Activated naive CD8-positive, alpha-beta T cell treated with anti-CD3 and anti-CD28 coated beads, Interleukin-2, amount 10 ng/mL, durations not matched to agents 7 days and 5 days (primary cell): ENCODE data around the gene ADRM1. TPM values are rescaled to one million over a fixed set of nuclear protein-coding genes. Genes with fewer than 3 reads are reported as not detected.

ENCODE experiments used
- ATAC-seq: fragments of 150-1000 bp; cut with Tn5 transposase; one replicate; pipeline ENCODE4 v1.10.0; 2021; ENCODE audit warnings: low read depth, moderate library complexity
- POLR2A ChIA-PET: fragments of 350-600 bp; sonication (Branson Sonifier 250); formaldehyde crosslinking; loops from one replicate; lab custom pipeline; 2021; ENCODE audit warnings: antibody characterized with exemption; lab: Charles Lee
- DNase-seq: peaks from one replicate; pipeline ENCODE4 v3.0.0; 2021
- H3K27ac Mint-ChIP-seq: one replicate; pipeline ENCODE4 v1.8.0; 2022; ENCODE audit warnings: mild to moderate bottlenecking, mixed read lengths
- H3K27me3 Mint-ChIP-seq: one replicate; pipeline ENCODE4 v1.8.0; 2022; ENCODE audit warnings: mild to moderate bottlenecking, moderate library complexity, mixed read lengths
- H3K36me3 Mint-ChIP-seq: one replicate; pipeline ENCODE4 v1.8.0; 2021; ENCODE audit warnings: mild to moderate bottlenecking, mixed read lengths
- H3K4me1 Mint-ChIP-seq: one replicate; pipeline ENCODE4 v1.8.0; 2021; ENCODE audit warnings: mixed read lengths
- H3K4me3 Mint-ChIP-seq: one replicate; pipeline ENCODE4 v1.8.0; 2022; ENCODE audit warnings: mild to moderate bottlenecking, moderate library complexity, mixed read lengths
- H3K9me3 Mint-ChIP-seq: one replicate; pipeline ENCODE4 v1.8.0; 2021; ENCODE audit warnings: mixed read lengths
- total RNA-seq, 2 experiments: library from RNA; stranded (reverse); gene quantifications; one replicate each; pipeline ENCODE4 v1.2.3, GENCODE V29; 2021

Gene ADRM1
- total RNA-seq, 2 experiments from 2014 or later = 72.4 to 74.6 TPM

DNA sequence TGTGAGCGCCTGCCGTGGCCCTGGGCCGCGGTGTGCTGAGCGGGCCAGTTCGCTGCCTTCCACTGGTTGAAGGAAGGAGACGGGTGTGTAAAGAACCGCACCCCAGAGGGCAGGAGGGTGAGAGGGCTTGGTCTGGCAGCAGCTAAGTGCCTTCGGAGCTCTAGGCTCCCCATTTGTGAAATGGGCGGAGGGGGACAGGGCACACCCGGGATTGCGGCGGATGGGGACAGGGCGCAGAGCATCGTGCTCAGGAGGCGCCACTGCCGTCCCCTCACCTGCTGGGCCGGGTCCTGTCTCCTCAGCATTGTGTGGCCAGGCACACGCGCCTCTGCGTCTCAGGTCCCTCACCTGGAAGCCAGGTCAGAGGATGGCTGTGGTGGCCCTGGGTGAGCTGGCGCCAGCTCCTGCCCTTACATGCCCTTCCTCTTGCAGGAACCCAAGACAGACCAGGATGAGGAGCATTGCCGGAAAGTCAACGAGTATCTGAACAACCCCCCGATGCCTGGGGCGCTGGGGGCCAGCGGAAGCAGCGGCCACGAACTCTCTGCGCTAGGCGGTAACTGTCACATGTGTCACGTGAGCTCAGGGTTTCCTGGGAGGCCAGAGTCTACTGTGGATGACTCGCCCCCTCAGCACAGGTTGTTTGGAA, 3.1 kb downstream of the ADRM1 start:
- peaks cover 12% of the 10 kb centered on the region for H3K4me1 Mint-ChIP-seq
- POLR2A ChIA-PET = interaction anchor here (0.9 kb wide), 1 partner anchor 75 kb away, joined by 3 read pairs; no protein-coding TSS in a partner anchor
- DNase-seq (no peak), ATAC-seq (no peak)
- no peak overlapping the region for H3K4me3 Mint-ChIP-seq
- H3K27me3 Mint-ChIP-seq = no peaks in the 10 kb centered on the region
- no peak overlapping the region for H3K27ac Mint-ChIP-seq
- H3K9me3 Mint-ChIP-seq = no peaks in the 10 kb centered on the region
- peaks cover 11% of the 10 kb centered on the region for H3K36me3 Mint-ChIP-seq

DNA sequence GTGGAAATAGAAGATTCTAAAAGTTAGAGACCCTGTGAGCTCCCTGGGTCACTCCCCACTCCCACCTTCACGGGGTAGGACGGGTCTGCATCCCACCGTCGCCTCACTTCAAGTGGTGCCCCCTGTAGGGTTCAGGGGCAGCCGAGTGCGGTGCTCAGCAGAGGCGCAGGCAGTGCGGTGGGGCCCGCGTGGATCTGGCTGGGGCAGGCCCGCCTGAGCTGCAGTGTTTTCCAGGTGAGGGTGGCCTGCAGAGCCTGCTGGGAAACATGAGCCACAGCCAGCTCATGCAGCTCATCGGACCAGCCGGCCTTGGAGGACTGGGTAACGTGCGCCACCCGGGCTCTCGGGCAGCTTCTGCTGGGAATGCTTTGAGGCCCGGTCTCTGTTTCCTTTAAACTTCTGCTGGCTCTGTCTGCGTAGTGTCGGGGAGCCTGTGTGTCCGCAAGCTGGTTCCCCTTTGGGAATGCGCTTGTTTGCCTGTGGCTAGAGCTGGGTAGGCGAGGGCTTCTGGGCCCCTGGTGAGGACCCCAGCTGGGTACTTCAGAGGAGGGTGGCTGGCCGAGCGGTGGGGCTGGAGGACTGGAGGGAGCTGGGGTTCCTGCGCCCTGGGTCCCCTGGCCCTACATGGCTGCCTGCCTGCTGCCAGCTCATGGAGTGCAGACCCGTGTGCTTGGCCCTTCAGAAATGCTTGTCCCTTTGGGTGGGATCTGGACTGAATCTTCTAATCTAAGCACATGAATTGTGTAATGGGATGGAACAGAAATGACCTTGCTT, 3.8 kb downstream of the ADRM1 start:
- DNase-seq (no peak), ATAC-seq (no peak)
- Mint-ChIP-seq H3K9me3 (no peaks in the 10 kb centered on the region), H3K27ac (no peak overlapping the region), H3K4me3 (no peak overlapping the region), H3K4me1 (peaks cover 12% of the 10 kb centered on the region), H3K36me3 (peaks cover 11% of the 10 kb centered on the region), H3K27me3 (no peaks in the 10 kb centered on the region)
- POLR2A ChIA-PET = no interaction called here

DNA sequence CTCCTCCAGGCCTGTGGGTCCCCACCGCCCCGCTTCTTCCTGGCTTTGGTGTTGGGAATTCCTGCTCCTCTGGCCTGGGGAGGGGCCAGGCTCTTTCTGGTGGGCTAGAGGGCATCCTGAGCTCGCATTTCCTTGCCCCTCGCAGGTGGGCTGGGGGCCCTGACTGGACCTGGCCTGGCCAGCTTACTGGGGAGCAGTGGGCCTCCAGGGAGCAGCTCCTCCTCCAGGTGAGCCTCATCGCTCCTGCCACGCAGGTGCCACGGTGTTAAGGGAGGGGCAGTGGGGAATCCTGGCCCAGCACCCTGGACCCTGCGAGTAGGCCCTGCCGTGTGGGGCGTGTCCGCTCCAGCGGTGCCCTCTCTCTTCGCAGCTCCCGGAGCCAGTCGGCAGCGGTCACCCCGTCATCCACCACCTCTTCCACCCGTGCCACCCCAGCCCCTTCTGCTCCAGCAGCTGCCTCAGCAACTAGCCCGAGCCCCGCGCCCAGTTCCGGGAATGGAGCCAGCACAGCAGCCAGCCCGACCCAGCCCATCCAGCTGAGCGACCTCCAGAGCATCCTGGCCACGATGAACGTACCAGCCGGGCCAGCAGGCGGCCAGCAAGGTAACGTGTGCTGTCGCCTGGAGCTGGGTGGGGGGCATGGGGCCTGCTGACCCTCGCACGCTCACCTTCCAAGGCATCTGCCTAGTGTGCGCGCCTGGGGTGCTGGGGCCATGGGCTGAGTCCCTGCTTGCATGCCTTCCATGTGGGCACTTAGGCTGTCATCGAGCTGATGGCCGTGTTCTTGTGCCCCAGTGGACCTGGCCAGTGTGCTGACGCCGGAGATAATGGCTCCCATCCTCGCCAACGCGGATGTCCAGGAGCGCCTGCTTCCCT, 4.7 kb downstream of the ADRM1 start:
- Mint-ChIP-seq H3K4me3 (no peak overlapping the region), H3K4me1 (peaks cover 10% of the 10 kb centered on the region), H3K27ac (no peak overlapping the region), H3K27me3 (no peaks in the 10 kb centered on the region), H3K9me3 (no peaks in the 10 kb centered on the region), H3K36me3 (peaks cover 11% of the 10 kb centered on the region)
- no peak for ATAC-seq
- no peak for DNase-seq
- POLR2A ChIA-PET = no interaction called here

DNA sequence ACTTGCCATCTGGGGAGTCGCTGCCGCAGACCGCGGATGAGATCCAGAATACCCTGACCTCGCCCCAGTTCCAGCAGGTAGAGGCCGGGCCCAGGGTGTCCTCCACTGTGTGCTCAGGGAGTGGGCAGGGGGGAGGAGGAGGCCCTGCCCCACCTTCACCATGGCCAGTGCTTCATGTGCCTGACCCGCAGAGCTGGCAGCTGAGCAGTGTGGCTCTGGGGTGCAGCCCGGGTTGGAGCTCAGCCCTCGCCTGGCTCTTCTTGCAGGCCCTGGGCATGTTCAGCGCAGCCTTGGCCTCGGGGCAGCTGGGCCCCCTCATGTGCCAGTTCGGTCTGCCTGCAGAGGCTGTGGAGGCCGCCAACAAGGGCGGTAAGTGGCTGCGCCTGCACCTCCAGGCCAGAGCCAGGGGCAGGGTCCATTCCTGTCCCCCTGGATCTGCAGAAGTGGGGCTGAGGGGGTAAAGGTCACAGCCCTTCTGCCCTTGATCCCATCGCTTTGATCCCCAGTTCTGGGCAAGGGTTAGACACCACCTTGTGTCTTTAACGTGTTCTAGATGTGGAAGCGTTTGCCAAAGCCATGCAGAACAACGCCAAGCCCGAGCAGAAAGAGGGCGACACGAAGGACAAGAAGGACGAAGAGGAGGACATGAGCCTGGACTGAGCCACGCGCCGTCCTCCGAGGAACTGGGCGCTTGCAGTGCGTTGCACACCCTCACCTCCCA, 5.5 kb downstream of the ADRM1 start:
- Mint-ChIP-seq H3K4me1 (peaks cover 10% of the 10 kb centered on the region), H3K27ac (no peak overlapping the region), H3K27me3 (no peaks in the 10 kb centered on the region), H3K4me3 (no peak overlapping the region), H3K36me3 (peaks cover 11% of the 10 kb centered on the region), H3K9me3 (no peaks in the 10 kb centered on the region)
- POLR2A ChIA-PET = no interaction called here
- no peak for ATAC-seq
- no peak for DNase-seq

DNA sequence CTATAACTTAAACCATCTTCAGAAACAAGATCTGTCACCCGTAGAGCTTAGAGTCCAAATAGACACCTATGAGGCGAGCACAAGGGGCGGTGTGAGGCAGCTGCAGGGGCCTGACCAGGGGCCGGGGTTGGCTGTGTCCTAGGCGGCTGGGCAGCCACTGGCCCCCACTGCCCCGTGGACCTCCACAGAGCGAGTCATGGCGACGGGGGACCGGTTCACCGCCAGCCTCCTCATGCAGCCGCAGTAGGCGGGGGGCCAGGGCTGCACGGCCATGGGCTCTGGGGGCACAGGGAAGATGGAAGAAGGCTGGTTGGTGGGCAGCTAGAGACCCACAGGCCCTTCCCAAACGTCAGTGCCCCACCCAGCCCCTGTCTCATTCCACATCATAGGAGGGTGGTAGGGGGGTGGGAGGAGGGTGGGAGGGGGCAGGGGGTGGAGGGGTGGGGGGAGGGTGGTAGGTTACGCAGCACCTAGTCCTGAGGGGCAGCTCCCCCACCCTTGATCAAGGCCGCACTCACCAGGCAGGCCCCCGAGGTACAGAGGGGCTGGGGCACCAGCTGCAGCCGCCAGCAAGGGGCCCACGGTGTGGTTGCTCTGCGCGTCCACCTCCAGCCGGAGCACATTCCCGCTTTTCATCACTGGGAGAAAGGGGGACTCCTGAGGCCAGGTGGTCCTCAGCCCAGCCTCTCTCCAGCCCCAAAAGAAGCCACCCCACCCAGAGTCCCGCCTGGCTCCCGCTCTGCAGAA, 6.6 kb downstream of the ADRM1 start:
- peaks cover 4% of the 10 kb centered on the region for H3K4me1 Mint-ChIP-seq
- no peaks in the 10 kb centered on the region for H3K9me3 Mint-ChIP-seq
- H3K4me3 Mint-ChIP-seq = no peak overlapping the region
- DNase-seq (no peak), ATAC-seq (no peak)
- POLR2A ChIA-PET = no interaction called here
- peaks cover 3% of the 10 kb centered on the region for H3K36me3 Mint-ChIP-seq
- no peaks in the 10 kb centered on the region for H3K27me3 Mint-ChIP-seq
- H3K27ac Mint-ChIP-seq = no peak overlapping the region

DNA sequence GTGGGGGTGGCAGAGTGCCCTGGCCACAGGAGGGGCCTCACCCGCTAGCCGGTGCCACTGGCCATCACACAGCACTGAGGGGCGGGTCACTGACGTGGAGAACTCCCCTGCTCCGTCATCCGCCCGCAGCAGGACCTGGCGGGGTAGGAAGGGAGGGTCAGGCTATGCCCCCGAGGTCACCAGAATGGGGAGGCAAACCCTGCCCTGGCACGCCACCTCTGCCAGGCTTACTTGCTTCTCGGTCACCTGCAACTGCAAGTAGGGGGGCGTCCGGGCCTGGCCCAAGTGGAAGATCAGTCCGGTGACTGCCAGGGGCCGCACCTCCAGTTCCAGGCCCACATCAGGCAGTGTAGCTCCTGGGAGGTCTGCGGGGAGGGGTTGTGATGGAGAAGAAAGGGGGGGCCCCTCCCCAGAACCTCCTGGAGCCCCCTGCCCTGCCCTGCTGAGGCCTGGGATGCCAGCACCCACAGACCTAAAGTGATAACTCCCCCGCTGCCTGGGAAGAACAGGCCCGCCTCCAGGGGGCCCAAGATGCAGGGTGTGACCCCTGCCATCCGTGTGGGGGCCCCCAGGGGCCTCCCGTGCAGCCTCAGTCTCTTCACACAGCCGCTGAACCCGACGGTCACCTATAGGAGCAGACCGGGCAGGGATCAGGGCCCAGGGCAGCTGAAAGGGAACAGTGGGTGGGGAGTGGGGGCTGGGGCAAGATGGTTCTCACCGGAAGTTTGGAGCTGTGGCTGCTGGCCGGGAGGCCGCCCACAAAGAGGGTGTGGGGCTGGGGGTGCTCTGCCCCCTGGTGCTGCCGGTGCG, 7.4 kb downstream of the ADRM1 start:
- H3K27me3 Mint-ChIP-seq = no peaks in the 10 kb centered on the region
- no peak overlapping the region for H3K4me3 Mint-ChIP-seq
- POLR2A ChIA-PET = no interaction called here
- peaks cover 3% of the 10 kb centered on the region for H3K36me3 Mint-ChIP-seq
- no peaks in the 10 kb centered on the region for H3K4me1 Mint-ChIP-seq
- DNase-seq = no peak
- no peak overlapping the region for H3K27ac Mint-ChIP-seq
- no peaks in the 10 kb centered on the region for H3K9me3 Mint-ChIP-seq
- ATAC-seq = no peak

DNA sequence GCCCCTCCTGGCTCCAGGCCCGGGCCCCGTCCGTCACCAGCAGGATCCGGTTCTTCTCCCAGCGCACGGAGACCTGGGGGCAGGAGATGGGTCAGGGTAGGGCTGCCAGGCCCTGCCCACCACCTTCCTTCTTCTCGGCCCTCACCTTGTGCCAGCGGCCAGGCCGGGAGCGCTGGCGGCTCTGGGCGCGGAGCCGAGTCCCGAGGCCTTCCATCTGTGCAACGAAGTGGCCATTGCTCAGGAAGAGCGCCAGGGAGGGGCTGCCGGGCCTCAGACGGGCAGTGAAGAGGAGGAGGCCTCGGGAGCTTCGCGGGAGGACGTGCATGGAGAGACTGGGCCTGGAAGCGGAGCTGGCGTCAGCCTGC, 7.9 kb downstream of the ADRM1 start:
- no peaks in the 10 kb centered on the region for H3K27me3 Mint-ChIP-seq
- POLR2A ChIA-PET = no interaction called here
- no peak overlapping the region for H3K27ac Mint-ChIP-seq
- H3K9me3 Mint-ChIP-seq = no peaks in the 10 kb centered on the region
- H3K4me3 Mint-ChIP-seq = no peak overlapping the region
- DNase-seq = no peak
- ATAC-seq = no peak
- H3K36me3 Mint-ChIP-seq = no peaks in the 10 kb centered on the region
- H3K4me1 Mint-ChIP-seq = no peaks in the 10 kb centered on the region

DNA sequence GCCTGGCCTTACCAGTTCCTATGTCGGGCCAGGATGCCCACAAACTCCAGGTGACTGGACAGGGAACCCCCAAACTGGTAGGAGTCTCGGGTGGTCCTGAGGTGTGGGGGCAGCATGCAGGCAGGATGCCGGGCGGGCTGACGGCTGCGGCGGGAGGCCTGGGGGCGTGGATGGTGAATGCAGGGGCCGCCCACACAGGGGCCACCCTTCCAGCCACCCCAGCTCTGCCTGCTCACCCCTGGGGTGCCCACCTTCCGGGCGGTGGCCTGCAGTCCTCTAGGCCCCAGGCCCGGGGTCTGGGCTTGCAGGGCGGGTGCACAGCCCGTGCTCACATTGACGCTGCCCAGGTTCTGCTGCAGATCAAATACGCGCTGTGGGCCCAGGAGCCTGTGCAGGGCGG, 8.4 kb downstream of the ADRM1 start:
- ATAC-seq (no peak), DNase-seq (no peak)
- no peaks in the 10 kb centered on the region for H3K9me3 Mint-ChIP-seq
- H3K27ac Mint-ChIP-seq = no peak overlapping the region
- no peaks in the 10 kb centered on the region for H3K27me3 Mint-ChIP-seq
- no peaks in the 10 kb centered on the region for H3K36me3 Mint-ChIP-seq
- H3K4me1 Mint-ChIP-seq = no peaks in the 10 kb centered on the region
- no peak overlapping the region for H3K4me3 Mint-ChIP-seq
- POLR2A ChIA-PET = no interaction called here

DNA sequence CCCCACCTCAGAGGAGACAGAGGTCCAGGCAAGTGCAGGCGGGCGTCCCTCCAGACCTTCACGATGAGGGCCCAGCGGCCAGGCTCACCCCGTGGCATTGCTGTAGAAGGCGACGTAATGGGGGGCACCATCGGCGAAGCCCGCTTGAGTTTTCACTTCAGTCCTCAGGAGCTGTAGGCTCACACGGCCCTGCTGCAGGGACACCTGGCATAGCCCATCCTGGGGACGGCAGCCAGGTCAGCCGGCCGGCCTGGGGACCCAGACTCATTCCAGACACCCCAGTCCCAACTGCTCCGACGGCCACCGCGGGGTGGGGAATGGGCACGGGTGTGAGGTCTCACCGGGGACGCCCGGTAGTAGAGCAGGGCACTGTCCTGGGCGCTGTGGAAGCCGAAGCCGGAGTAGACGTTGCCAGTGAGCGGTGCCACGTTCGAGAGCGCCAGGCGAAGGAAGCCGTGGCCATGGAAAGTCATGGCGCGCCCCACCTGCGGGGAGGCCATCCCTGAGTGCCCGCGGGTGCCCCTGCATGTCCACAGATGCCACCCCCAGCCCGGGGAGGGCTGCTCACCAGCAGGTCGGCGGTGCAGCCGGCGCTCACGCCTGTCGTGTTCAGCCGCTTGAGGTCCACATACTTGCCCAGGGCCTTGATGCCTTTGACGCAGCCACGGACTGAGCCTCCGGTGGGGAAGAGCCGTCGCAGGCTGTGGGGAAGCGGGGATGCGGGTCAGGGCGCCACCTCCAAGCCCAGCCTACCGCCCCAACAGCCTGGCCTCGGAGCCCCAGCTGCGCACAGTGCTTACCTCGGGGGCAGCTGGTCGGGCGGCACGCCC, 9.2 kb downstream of the ADRM1 start:
- DNase-seq (no peak), ATAC-seq (no peak)
- Mint-ChIP-seq H3K27me3 (no peaks in the 10 kb centered on the region), H3K27ac (no peak overlapping the region), H3K4me1 (no peaks in the 10 kb centered on the region), H3K4me3 (no peak overlapping the region), H3K9me3 (no peaks in the 10 kb centered on the region), H3K36me3 (no peaks in the 10 kb centered on the region)
- POLR2A ChIA-PET = no interaction called here

DNA sequence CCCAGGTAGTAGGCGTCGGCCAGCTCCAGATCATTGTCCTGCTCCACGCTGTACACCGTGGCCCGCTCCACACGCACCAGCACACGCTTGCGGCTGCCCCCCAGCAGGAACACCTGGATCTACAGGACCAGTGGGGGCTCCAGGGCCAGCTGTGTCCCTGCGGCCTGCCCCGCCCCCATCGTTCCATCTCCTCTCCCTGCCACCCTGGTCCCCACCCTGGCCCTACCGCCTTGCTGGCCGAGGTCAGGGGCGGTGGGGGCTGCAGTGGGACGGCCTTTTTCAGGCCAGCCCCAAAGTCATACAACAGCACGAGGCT, 9.8 kb downstream of the ADRM1 start:
- Mint-ChIP-seq H3K4me3 (no peak overlapping the region), H3K9me3 (no peaks in the 10 kb centered on the region)
- POLR2A ChIA-PET = no interaction called here

DNA sequence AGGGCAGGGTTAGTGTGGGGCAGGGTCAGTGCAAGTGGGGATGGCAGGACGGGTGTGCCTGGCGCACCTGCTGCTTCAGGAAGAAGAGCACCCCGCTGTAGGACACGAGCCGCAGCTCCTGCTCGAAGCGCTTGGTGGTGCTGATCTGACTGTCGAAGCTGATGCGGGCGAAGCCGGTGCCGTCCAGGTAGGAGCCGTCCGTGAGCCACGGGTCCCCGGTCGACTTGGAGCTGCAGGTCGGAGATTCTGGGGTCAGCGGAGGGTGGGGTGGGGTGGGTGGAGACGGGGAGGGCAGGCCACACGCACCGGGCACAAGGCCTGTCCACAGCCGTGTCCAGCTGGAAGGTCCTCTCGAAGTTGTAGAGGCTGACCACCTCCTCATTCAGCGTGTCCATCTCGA, 10.2 kb downstream of the ADRM1 start:
- H3K4me1 Mint-ChIP-seq = no peaks in the 10 kb centered on the region
- H3K36me3 Mint-ChIP-seq = no peaks in the 10 kb centered on the region
- no peak overlapping the region for H3K27ac Mint-ChIP-seq
- no peak for DNase-seq
- no peaks in the 10 kb centered on the region for H3K9me3 Mint-ChIP-seq
- no peaks in the 10 kb centered on the region for H3K27me3 Mint-ChIP-seq
- POLR2A ChIA-PET = no interaction called here
- ATAC-seq = no peak
- no peak overlapping the region for H3K4me3 Mint-ChIP-seq

More for the DNA sequence above, 9.8 kb downstream of the ADRM1 start:
- Mint-ChIP-seq H3K27ac (no peak overlapping the region), H3K27me3 (no peaks in the 10 kb centered on the region), H3K4me1 (no peaks in the 10 kb centered on the region), H3K36me3 (no peaks in the 10 kb centered on the region)
- ATAC-seq = no peak
- no peak for DNase-seq
